Ectodermal cell (in vitro differentiated cells): ENCODE data around the gene ZFX.

Experiments
- H3K27ac ChIP-seq: 2 replicates; pipeline ENCODE4 v1.7.0; 2013; ENCODE audit warnings: mild to moderate bottlenecking, low read depth, low read length; ENCODE audit not compliant: insufficient read depth, poor library complexity, severe bottlenecking
- H3K27me3 ChIP-seq: 2 replicates; pipeline ENCODE4 v1.7.0; 2013; ENCODE audit warnings: mild to moderate bottlenecking, low read length; ENCODE audit not compliant: insufficient read depth, control insufficient read depth, poor library complexity, severe bottlenecking
- H3K36me3 ChIP-seq: one replicate; pipeline ENCODE4 v1.7.0; 2013; ENCODE audit warnings: low read length; ENCODE audit not compliant: control insufficient read depth, insufficient read depth
- H3K4me1 ChIP-seq: one replicate; pipeline ENCODE4 v1.7.0; 2013; ENCODE audit warnings: low read length; ENCODE audit not compliant: control insufficient read depth, insufficient read depth
- H3K4me3 ChIP-seq: 2 replicates; pipeline ENCODE4 v1.7.0; 2013; ENCODE audit warnings: low read depth, low read length, control low read depth; ENCODE audit not compliant: insufficient read depth
- H3K9me3 ChIP-seq: 2 replicates; pipeline ENCODE4 v1.7.0; 2013; ENCODE audit warnings: mild to moderate bottlenecking, low read length, moderate library complexity; ENCODE audit not compliant: control insufficient read depth
- WGBS, 2 experiments: methylation state at CpG; one replicate each; pipeline ENCODE4 v1.1.7; 2013; ENCODE audit warnings: missing lambda C conversion rate in 2 of 2; 5-methylcytosine and 5-hydroxymethylcytosine counted together

Gene ZFX

GRCh38 chrX:24210190-24210589, 60.7 kb downstream of the ZFX start:
- Histone ChIP-seq H3K4me3 (no peak overlapping the region), H3K9me3 (no peaks in the 10 kb centered on the region), H3K27ac (no peak overlapping the region), H3K27me3 (no peaks in the 10 kb centered on the region), H3K4me1 (no peaks in the 10 kb centered on the region), H3K36me3 (peaks cover 13% of the 10 kb centered on the region)
- 95 to 97% methylated on average over 3 to 6 of the region's 6 CpGs for WGBS, 2 experiments

GRCh38 chrX:24214568-24214967, 65.0 kb downstream of the ZFX start:
- Histone ChIP-seq H3K27me3 (no peaks in the 10 kb centered on the region), H3K9me3 (no peaks in the 10 kb centered on the region), H3K27ac (no peak overlapping the region), H3K4me1 (no peaks in the 10 kb centered on the region), H3K36me3 (peaks cover 9% of the 10 kb centered on the region), H3K4me3 (no peak overlapping the region)
- 92 to 97% methylated on average over 4 of the region's 4 CpGs for WGBS, 2 experiments

- Histone ChIP-seq H3K4me3 (no peak overlapping the region), H3K27ac (no peak overlapping the region), H3K4me1 (no peaks in the 10 kb centered on the region), H3K36me3 (peaks cover 8% of the 10 kb centered on the region), H3K27me3 (no peaks in the 10 kb centered on the region), H3K9me3 (no peaks in the 10 kb centered on the region)
- WGBS, 2 experiments: 75 to 87% methylated on average over 2 of the region's 2 CpGs
Measured at GRCh38 chrX:24215272-24215671, 65.7 kb downstream of the ZFX start.

GRCh38 chrX:24216037-24216436, 66.5 kb downstream of the ZFX start:
- Histone ChIP-seq H3K27me3 (no peaks in the 10 kb centered on the region), H3K4me3 (no peak overlapping the region), H3K9me3 (no peaks in the 10 kb centered on the region), H3K4me1 (no peaks in the 10 kb centered on the region), H3K36me3 (peaks cover 2% of the 10 kb centered on the region), H3K27ac (no peak overlapping the region)
- 86 to 95% methylated on average over 4 of the region's 4 CpGs for WGBS, 2 experiments

GRCh38 chrX:24216827-24217226, 67.3 kb downstream of the ZFX start:
- no peaks in the 10 kb centered on the region for H3K36me3 ChIP-seq
- H3K9me3 ChIP-seq: no peaks in the 10 kb centered on the region
- WGBS, 2 experiments: 100% methylated on average over 1 of the region's 1 CpG
- no peak overlapping the region for H3K27ac ChIP-seq
- no peaks in the 10 kb centered on the region for H3K27me3 ChIP-seq
- no peaks in the 10 kb centered on the region for H3K4me1 ChIP-seq
- H3K4me3 ChIP-seq: no peak overlapping the region

- 93% methylated on average over 8 of the region's 8 CpGs for WGBS, 2 experiments
- H3K4me3 ChIP-seq: no peak overlapping the region
- H3K27me3 ChIP-seq: no peaks in the 10 kb centered on the region
- H3K9me3 ChIP-seq: no peaks in the 10 kb centered on the region
- no peak overlapping the region for H3K27ac ChIP-seq
- no peaks in the 10 kb centered on the region for H3K4me1 ChIP-seq
- H3K36me3 ChIP-seq: no peaks in the 10 kb centered on the region
Measured at GRCh38 chrX:24219320-24219719, 69.8 kb downstream of the ZFX start.

GRCh38 chrX:24221872-24222271, 72.3 kb downstream of the ZFX start:
- WGBS, 2 experiments: 94 to 97% methylated on average over 4 to 5 of the region's 5 CpGs
- no peaks in the 10 kb centered on the region for H3K27me3 ChIP-seq
- H3K9me3 ChIP-seq: no peaks in the 10 kb centered on the region
- no peak overlapping the region for H3K4me3 ChIP-seq
- H3K4me1 ChIP-seq: no peaks in the 10 kb centered on the region
- no peak overlapping the region for H3K27ac ChIP-seq
- H3K36me3 ChIP-seq: no peaks in the 10 kb centered on the region

GRCh38 chrX:24225265-24225664, 75.7 kb downstream of the ZFX start:
- Histone ChIP-seq H3K36me3 (no peaks in the 10 kb centered on the region), H3K4me1 (no peaks in the 10 kb centered on the region), H3K27me3 (no peaks in the 10 kb centered on the region), H3K27ac (no peak overlapping the region), H3K9me3 (no peaks in the 10 kb centered on the region), H3K4me3 (no peak overlapping the region)

GRCh38 chrX:24226176-24226575, 76.6 kb downstream of the ZFX start:
- H3K4me3 ChIP-seq: no peak overlapping the region
- no peak overlapping the region for H3K27ac ChIP-seq
- H3K27me3 ChIP-seq: no peaks in the 10 kb centered on the region
- H3K4me1 ChIP-seq: no peaks in the 10 kb centered on the region
- H3K36me3 ChIP-seq: no peaks in the 10 kb centered on the region
- WGBS, 2 experiments: 100% methylated on average over 1 of the region's 2 CpGs
- no peaks in the 10 kb centered on the region for H3K9me3 ChIP-seq

- Histone ChIP-seq H3K36me3 (no peaks in the 10 kb centered on the region), H3K27me3 (no peaks in the 10 kb centered on the region), H3K4me3 (no peak overlapping the region), H3K4me1 (no peaks in the 10 kb centered on the region), H3K9me3 (no peaks in the 10 kb centered on the region), H3K27ac (no peak overlapping the region)
- WGBS, 2 experiments: 94% methylated on average over 5 of the region's 5 CpGs
Measured at GRCh38 chrX:24228596-24228995, 79.1 kb downstream of the ZFX start.

GRCh38 chrX:24229400-24229879, 79.9 kb downstream of the ZFX start:
- no peaks in the 10 kb centered on the region for H3K27me3 ChIP-seq
- H3K9me3 ChIP-seq: no peaks in the 10 kb centered on the region
- no peaks in the 10 kb centered on the region for H3K4me1 ChIP-seq
- H3K4me3 ChIP-seq: no peak overlapping the region
- no peaks in the 10 kb centered on the region for H3K36me3 ChIP-seq
- no peak overlapping the region for H3K27ac ChIP-seq
- WGBS, 2 experiments: 94 to 95% methylated on average over 8 to 10 of the region's 10 CpGs
